AG09319 (cell line): ENCODE data around the gene CTNNA3.

Experiments used
- DNase-seq: peaks from one replicate; pipeline ENCODE4 v3.0.0-alpha.2; 2010; ENCODE audit warnings: low read depth; ENCODE audit errors: extremely low read depth
- CTCF ChIP-seq: IDR thresholded peaks from 2 replicates; pipeline ENCODE4 v1.5.1; 2011; ENCODE audit warnings: low read depth, mild to moderate bottlenecking, inconsistent platforms, low read length, moderate library complexity

The CTNNA3 gene

GRCh38 chr10:67114945-67115344 is 581.0 kb downstream of the CTNNA3 start:
- TF ChIP-seq CTCF = no peak
- no peak for DNase-seq

DNA sequence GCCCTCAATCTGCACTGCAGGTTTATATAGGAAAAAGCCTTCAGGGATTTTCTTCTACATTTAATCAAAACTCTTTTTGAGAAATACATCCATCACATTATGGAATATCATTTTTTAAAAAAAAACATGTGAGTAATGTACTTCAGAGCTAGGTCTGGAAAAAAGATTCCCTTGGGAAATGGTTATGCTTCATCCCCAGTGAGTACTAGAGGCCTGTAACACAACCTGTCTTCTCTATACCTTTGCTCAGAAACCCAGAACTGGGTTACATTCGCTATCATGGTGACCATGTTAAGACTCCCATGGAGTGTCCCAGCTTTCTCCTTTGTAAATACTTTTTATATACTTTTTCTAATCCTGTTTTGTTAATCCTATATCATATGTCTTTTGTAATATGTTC is 583.2 kb downstream of the CTNNA3 start:
- TF ChIP-seq CTCF = no peak
- DNase-seq = no peak

- no peak for DNase-seq
- TF ChIP-seq CTCF = no peak
Measured at GRCh38 chr10:67110286-67110685, 585.7 kb downstream of the CTNNA3 start.

- TF ChIP-seq CTCF = no peak
- DNase-seq = no peak
Measured at GRCh38 chr10:67107670-67108069, 588.3 kb downstream of the CTNNA3 start.

GRCh38 chr10:67100951-67101350 is 595.0 kb downstream of the CTNNA3 start:
- DNase-seq = no peak
- no peak for TF ChIP-seq CTCF

GRCh38 chr10:67098461-67098860 is 597.5 kb downstream of the CTNNA3 start:
- DNase-seq = no peak

DNA sequence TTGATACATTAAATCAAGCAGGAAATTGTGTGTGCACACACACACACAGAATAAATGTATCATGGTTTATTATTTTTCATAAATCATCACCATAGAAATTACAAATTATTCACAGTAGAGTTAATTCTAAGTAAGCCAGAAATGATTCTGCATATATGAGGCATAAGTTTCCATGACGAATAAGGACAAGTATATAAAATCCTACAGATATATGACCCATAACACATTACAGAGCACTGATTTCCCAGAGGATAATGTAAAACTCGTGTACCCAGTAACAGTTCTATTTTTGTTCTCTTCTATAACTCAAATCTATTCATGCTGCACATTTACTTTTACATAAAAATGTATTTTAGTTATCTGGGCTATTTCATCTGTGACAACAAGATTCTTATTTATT is 600.5 kb downstream of the CTNNA3 start:
- no peak for TF ChIP-seq CTCF

More at GRCh38 chr10:67098461-67098860, 597.5 kb downstream of the CTNNA3 start:
- TF ChIP-seq CTCF = no peak

More for the DNA sequence above, 600.5 kb downstream of the CTNNA3 start:
- DNase-seq = no peak
